IMR-90 (cell line): Measurements from ENCODE around the gene TUBGCP6. TPM values are rescaled to one million over a fixed set of nuclear protein-coding genes. Genes with fewer than 3 reads are reported as not detected.

Experiments used
- ATAC-seq: fragments of 200-7000 bp; cut with Tn5 transposase; 2 replicates; pipeline ENCODE4 v1.9.1; 2020; ENCODE audit warnings: low read depth, mild to moderate bottlenecking, moderate library complexity
- BruUV-seq: library from RNA; stranded (reverse); fragments of 400-500 nt; replicated peaks from 2 replicates; lab custom pipeline; 2021; lab: Mats Ljungman, UMichigan
- CTCF ChIA-PET: fragments of 300-600 bp; formaldehyde crosslinking; extraction: SDS; loops from one replicate; lab custom pipeline; 2021; ENCODE audit warnings: antibody characterized with exemption; lab: Yijun Ruan, JAX
- POLR2A ChIA-PET: fragments of 300-600 bp; sonication (Branson Sonifier 250); formaldehyde crosslinking; loops from one replicate; lab custom pipeline; 2022; ENCODE audit warnings: antibody characterized with exemption; ENCODE audit not compliant: unreplicated experiment; lab: Charles Lee
- DNase-seq: peaks from one replicate; pipeline ENCODE4 v3.0.0; 2013
- H2AFZ ChIP-seq: replicated peaks from 2 replicates; pipeline ENCODE3; 2013; ENCODE audit warnings: low read length, mild to moderate bottlenecking; ENCODE audit not compliant: poor library complexity
- H2AK5ac ChIP-seq: 2 replicates; pipeline ENCODE4 v1.6.1; 2013; ENCODE audit warnings: low read depth, low read length, inconsistent platforms
- H2AK9ac ChIP-seq: replicated peaks from 2 replicates; pipeline ENCODE3; 2013; ENCODE audit warnings: mild to moderate bottlenecking, low read depth, low read length, moderate library complexity; ENCODE audit not compliant: poor library complexity
- H2BK120ac ChIP-seq: 2 replicates; pipeline ENCODE4 v1.6.1; 2013; ENCODE audit warnings: low read depth, low read length, inconsistent platforms
- H2BK15ac ChIP-seq: 3 replicates; pipeline ENCODE4 v1.6.1; 2013; ENCODE audit warnings: low read depth, low read length, inconsistent platforms
- H2BK20ac ChIP-seq: 2 replicates; pipeline ENCODE4 v1.6.1; 2013; ENCODE audit warnings: low read depth, mild to moderate bottlenecking, inconsistent platforms, low read length, moderate library complexity
- H2BK5ac ChIP-seq: 2 replicates; pipeline ENCODE4 v1.6.1; 2013; ENCODE audit warnings: mild to moderate bottlenecking, low read depth, low read length, inconsistent platforms; ENCODE audit not compliant: poor library complexity, severe bottlenecking
- H3K14ac ChIP-seq: replicated peaks from 2 replicates; pipeline ENCODE4 v1.6.1; 2013; ENCODE audit warnings: low read depth, low read length, inconsistent platforms
- H3K18ac ChIP-seq: 2 replicates; pipeline ENCODE4 v1.6.1; 2013; ENCODE audit warnings: low read depth, low read length, control low read depth
- H3K23ac ChIP-seq: 2 replicates; pipeline ENCODE4 v1.6.1; 2013; ENCODE audit warnings: low read depth, low read length, inconsistent platforms
- H3K27ac ChIP-seq: 2 replicates; pipeline ENCODE4 v1.5.1; 2013; ENCODE audit warnings: mild to moderate bottlenecking, control low read depth, low read length; ENCODE audit not compliant: insufficient read depth
- H3K27me3 ChIP-seq: 2 replicates; pipeline ENCODE4 v1.6.1; 2013; ENCODE audit warnings: low read length; ENCODE audit not compliant: control insufficient read depth, insufficient read depth
- H3K36me3 ChIP-seq: 2 replicates; pipeline ENCODE4 v1.6.1; 2013; ENCODE audit warnings: low read length, mixed read lengths; ENCODE audit not compliant: control insufficient read depth, insufficient read depth
- H3K4ac ChIP-seq: 2 replicates; pipeline ENCODE4 v1.6.1; 2013; ENCODE audit warnings: low read depth, low read length, inconsistent platforms
- H3K4me1 ChIP-seq: 2 replicates; pipeline ENCODE4 v1.6.1; 2013; ENCODE audit warnings: low read length, mixed read lengths; ENCODE audit not compliant: control insufficient read depth, insufficient read depth
- H3K4me2 ChIP-seq: 2 replicates; pipeline ENCODE4 v1.6.1; 2013; ENCODE audit warnings: low read depth, mild to moderate bottlenecking, control low read depth, low read length, moderate library complexity
- H3K4me3 ChIP-seq: 2 replicates; pipeline ENCODE4 v1.5.1; 2013; ENCODE audit warnings: low read depth, mild to moderate bottlenecking, control low read depth, low read length, moderate library complexity; ENCODE audit not compliant: insufficient read depth
- H3K56ac ChIP-seq: 2 replicates; pipeline ENCODE4 v1.6.1; 2013; ENCODE audit warnings: low read length, inconsistent platforms; ENCODE audit not compliant: insufficient read depth; ENCODE audit errors: extremely low read depth
- H3K79me1 ChIP-seq, 2 experiments: 2 replicates each; pipeline ENCODE4 v1.6.1; 2013; ENCODE audit warnings: low read length in 2 of 2, inconsistent platforms in 1 of 2, low read depth in 1 of 2
- H3K9ac ChIP-seq: 2 replicates; pipeline ENCODE4 v1.6.1; 2013; ENCODE audit warnings: low read depth, low read length, control low read depth
- H3K9me1 ChIP-seq: 2 replicates; pipeline ENCODE4 v1.6.1; 2013; ENCODE audit warnings: low read length, inconsistent platforms; ENCODE audit not compliant: insufficient read depth
- H3K9me3 ChIP-seq: 2 replicates; pipeline ENCODE4 v1.6.1; 2013; ENCODE audit warnings: low read length; ENCODE audit not compliant: control insufficient read depth, insufficient read depth
- H4K20me1 ChIP-seq: 2 replicates; pipeline ENCODE4 v1.6.1; 2013; ENCODE audit warnings: low read length, inconsistent platforms; ENCODE audit not compliant: insufficient read depth
- H4K5ac ChIP-seq: 2 replicates; pipeline ENCODE4 v1.6.1; 2013; ENCODE audit warnings: mild to moderate bottlenecking, low read depth, low read length, control low read depth
- H4K8ac ChIP-seq, 2 experiments: 2 replicates each; pipeline ENCODE4 v1.6.1; 2013; ENCODE audit warnings: low read depth in 2 of 2, low read length in 2 of 2, control low read depth in 1 of 2, inconsistent platforms in 1 of 2
- H4K91ac ChIP-seq: 2 replicates; pipeline ENCODE4 v1.6.1; 2013; ENCODE audit warnings: low read depth, low read length, inconsistent platforms; ENCODE audit not compliant: insufficient read depth
- BHLHE40 ChIP-seq: fragments of 150-350 bp; IDR thresholded peaks from 2 replicates; pipeline ENCODE4 v1.6.1; 2016; ENCODE audit warnings: mild to moderate bottlenecking, low read depth, low read length
- CTCF ChIP-seq: conservative IDR thresholded peaks from 2 replicates; pipeline ENCODE4 v1.5.1; 2012; ENCODE audit warnings: mild to moderate bottlenecking, low read depth, low read length, improper control_type of control experiment
- MXI1 ChIP-seq: IDR thresholded peaks from 2 replicates; pipeline ENCODE4 v1.6.1; 2012; ENCODE audit warnings: low read depth, mild to moderate bottlenecking, low read length, moderate library complexity, borderline replicate concordance
- USF2 ChIP-seq: fragments of 150-350 bp; IDR thresholded peaks from 2 replicates; pipeline ENCODE4 v1.6.1; 2017; ENCODE audit warnings: mild to moderate bottlenecking, antibody characterized with exemption, low read length, low read depth
- WGBS, 2 experiments: methylation state at CpG; one replicate each; pipeline versions ENCODE4 v1.1.5 to v1.1.7; 2013; ENCODE audit warnings: missing lambda C conversion rate in 2 of 2; ENCODE audit not compliant: insufficient read length in 1 of 2; ENCODE audit errors: extremely low coverage in 2 of 2; 5-methylcytosine and 5-hydroxymethylcytosine counted together
- dilution Hi-C: fragments of 300-500 bp; cut with HindIII; formaldehyde crosslinking; loops from one replicate; pipeline ENCODE4 v1.14.3; 2018; ENCODE audit warnings: low sequenced_read_pairs; ENCODE audit not compliant: unreplicated experiment
- in situ Hi-C: fragments of 300-500 bp; cut with MboI; formaldehyde crosslinking; loops from 3 replicates; pipeline ENCODE4 v1.14.3; 2019; ENCODE audit warnings: low sequenced_read_pairs, inconsistent platforms, mixed read lengths
- intact Hi-C: fragments of 100-400 bp; cut with micrococcal nuclease; formaldehyde crosslinking; loops from 2 replicates; pipeline ENCODE4 v1.10.0; 2022
- polyA plus RNA-seq, 3 experiments: library from polyadenylated mRNA; depleted of rRNA; stranded (reverse); fragments of >200 nt; gene quantifications; 2 replicates each; pipeline ENCODE4 v1.2.3, GENCODE V29; 2012; ENCODE audit warnings: low replicate concordance in 1 of 3
- total RNA-seq: library from RNA; depleted of rRNA; stranded (reverse); fragments of >200 nt; gene quantifications from 2 replicates; pipeline ENCODE4 v1.2.3, GENCODE V29; 2012

TUBGCP6 gene
- total and polyA plus RNA-seq, 2 of the 4 experiments (the other 2 are of a cell fraction), result 10.8 to 28.6 TPM

- peak overlapping the region; percentile 86 for H3K4ac ChIP-seq
- H4K20me1 ChIP-seq, result peaks cover 24% of the 10 kb centered on the region
- peak overlapping the region; percentile 0 for H4K91ac ChIP-seq
- no TSS peak for BruUV-seq
- peak overlapping the region; percentile 68 for H3K9ac ChIP-seq
- H2AK5ac ChIP-seq, result peak overlapping the region; percentile 94
- H3K9me3 ChIP-seq, result no peaks in the 10 kb centered on the region
- H4K5ac ChIP-seq, result peak overlapping the region; percentile 49; the same call in 1 of the 2 replicates
- TF ChIP-seq USF2, result peak; percentile 5; the same call in 1 of the 2 replicates
- peak; percentile 33; the same call in 1 of the 2 replicates for TF ChIP-seq BHLHE40
- peak; percentile 80; the same call in 1 of the 2 replicates for TF ChIP-seq MXI1
- TF ChIP-seq CTCF, result no peak
- peak overlapping the region; percentile 99 for H2AK9ac ChIP-seq
- H2BK15ac ChIP-seq, result no peak overlapping the region
- DNase-seq (peak; percentile 67), ATAC-seq (peak; percentile 63)
- H3K18ac ChIP-seq, result peak overlapping the region; percentile 30; the same call in 1 of the 2 replicates
- peak overlapping the region; percentile 90 for H3K4me3 ChIP-seq
- intact Hi-C loops, result no loop called here
- peaks cover 4% of the 10 kb centered on the region; the same call in 1 of the 2 replicates for H3K9me1 ChIP-seq
- no peak overlapping the region for H2BK20ac ChIP-seq
- peak overlapping the region; percentile 78 for H3K14ac ChIP-seq
- no peaks in the 10 kb centered on the region for H3K27me3 ChIP-seq
- dilution Hi-C loops, result no loop called here
- peak overlapping the region; percentile 76; the same call in 1 of the 2 replicates for H3K56ac ChIP-seq
- peak overlapping the region; percentile 61 for H2BK5ac ChIP-seq
- H3K4me1 ChIP-seq, result peaks cover 17% of the 10 kb centered on the region
- CTCF ChIA-PET, result interaction anchor here (1.2 kb wide), 1 partner anchor 10 kb away, joined by 3 read pairs; the partner anchor contains the start of gene HDAC10
- peak overlapping the region; percentile 76 for H2AFZ ChIP-seq
- H3K27ac ChIP-seq, result peak overlapping the region; percentile 87
- in situ Hi-C loops, result no loop called here
- H2BK120ac ChIP-seq, result 0 out of 2 replicates have a peak overlapping the region, but pooled peaks have one; percentile 39
- peaks cover 13% of the 10 kb centered on the region; the same call in 1 of the 2 replicates for H3K36me3 ChIP-seq
- peaks cover 9 to 38% of the 10 kb centered on the region in 2 experiments; a peak in 3 of 4 replicates for H3K79me1 ChIP-seq
- 1% methylated on average over 46 of the region's 92 CpGs; no CpG with 5 or more reads in 1 of the 2 experiments for WGBS, 2 experiments
- POLR2A ChIA-PET, result no interaction called here
- H4K8ac ChIP-seq, result peak overlapping the region; percentile 61 to 80
- peak overlapping the region; percentile 62; the same call in 1 of the 2 replicates for H3K23ac ChIP-seq
- peak overlapping the region; percentile 73 for H3K4me2 ChIP-seq
Observed at GRCh38 chr22:50260801-50261614, 16.2 kb upstream of the TUBGCP6 start.
